Tibial nerve (tissue), 4 donors: ENCODE results near the gene ISYNA1.

Source experiments
- CTCF ChIP-seq, 5 experiments: fragments of 200-600 bp in 3 of 5; fragments of 450-650 bp in 2 of 5; sonication (generic) in 3 of 5; IDR thresholded peaks; one replicate each; pipeline ENCODE4 v1.5.1; 2016 to 2019; ENCODE audit warnings: antibody characterized with exemption in 5 of 5, mild to moderate bottlenecking in 3 of 5, moderate library complexity in 2 of 5
- EP300 ChIP-seq, 2 donors: sonication (generic); formaldehyde crosslinking; IDR thresholded peaks; one replicate each; pipeline ENCODE4 v1.6.1; 2017; ENCODE audit warnings: antibody characterized with exemption in 2 of 2, mild to moderate bottlenecking in 1 of 2

GRCh38 chr19:18425515-18426415, 12.2 kb downstream of the ISYNA1 start:
- peak in 2 of 5 experiments; percentile 8 to 27 for TF ChIP-seq CTCF (IDR thresholded peaks at IDR 0.05)
- TF ChIP-seq EP300 (IDR thresholded peaks at IDR 0.05) = no peak
